ENCODE data around the gene TTC39C. TPM values are rescaled to one million over a fixed set of nuclear protein-coding genes. Genes with fewer than 3 reads are reported as not detected.

Gene TTC39C
- total and polyA plus RNA-seq, 12 donors, result 28.9 to 77.6 (median 49.3) TPM

DNA sequence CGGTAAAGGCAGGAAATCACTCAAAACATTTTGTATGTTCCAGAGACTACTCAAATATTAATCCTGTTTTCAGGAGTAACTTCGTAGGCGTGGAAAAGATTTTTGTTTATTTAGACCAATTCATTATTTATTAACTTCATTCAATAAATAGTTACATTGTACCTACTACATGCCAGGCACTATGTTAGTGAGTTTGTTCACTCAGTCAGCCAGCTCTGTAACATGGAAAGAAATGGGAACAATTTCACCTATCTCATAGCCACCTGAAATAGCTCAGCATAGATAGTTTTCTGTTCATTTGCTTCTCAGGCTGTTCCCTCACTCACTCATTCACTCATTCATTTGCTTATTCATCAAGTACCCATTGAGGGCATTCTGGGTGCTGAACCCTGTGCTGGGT, 34.6 kb downstream of the TTC39C start:
- 94 to 96% (median 95%) methylated on average over 3 of the region's 3 CpGs for WGBS, 4 donors
- Histone ChIP-seq H3K36me3 (replicated peaks in 1 of 2) (no peaks in the 10 kb centered on the region), H3K27ac (peak overlapping the region in 1 of 5 donors; percentile 6), H3K27me3 (no peaks in the 10 kb centered on the region), H3K4me1 (replicated peaks in 1 of 2) (peaks cover 18 to 44% of the 10 kb centered on the region in 2 donors), H3K9me3 (replicated peaks in 1 of 3) (no peaks in the 10 kb centered on the region), H3K4me3 (no peak overlapping the region)
- TF ChIP-seq POLR2A (IDR thresholded peaks at IDR 0.05), result no peak
- TF ChIP-seq, protein P1, sequence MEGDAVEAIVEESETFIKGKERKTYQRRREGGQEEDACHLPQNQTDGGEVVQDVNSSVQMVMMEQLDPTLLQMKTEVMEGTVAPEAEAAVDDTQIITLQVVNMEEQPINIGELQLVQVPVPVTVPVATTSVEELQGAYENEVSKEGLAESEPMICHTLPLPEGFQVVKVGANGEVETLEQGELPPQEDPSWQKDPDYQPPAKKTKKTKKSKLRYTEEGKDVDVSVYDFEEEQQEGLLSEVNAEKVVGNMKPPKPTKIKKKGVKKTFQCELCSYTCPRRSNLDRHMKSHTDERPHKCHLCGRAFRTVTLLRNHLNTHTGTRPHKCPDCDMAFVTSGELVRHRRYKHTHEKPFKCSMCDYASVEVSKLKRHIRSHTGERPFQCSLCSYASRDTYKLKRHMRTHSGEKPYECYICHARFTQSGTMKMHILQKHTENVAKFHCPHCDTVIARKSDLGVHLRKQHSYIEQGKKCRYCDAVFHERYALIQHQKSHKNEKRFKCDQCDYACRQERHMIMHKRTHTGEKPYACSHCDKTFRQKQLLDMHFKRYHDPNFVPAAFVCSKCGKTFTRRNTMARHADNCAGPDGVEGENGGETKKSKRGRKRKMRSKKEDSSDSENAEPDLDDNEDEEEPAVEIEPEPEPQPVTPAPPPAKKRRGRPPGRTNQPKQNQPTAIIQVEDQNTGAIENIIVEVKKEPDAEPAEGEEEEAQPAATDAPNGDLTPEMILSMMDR (IDR thresholded peaks at IDR 0.05), result no peak
- intact Hi-C loops (cut with DNase I), result no loop called here
- no peak for DNase-seq

DNA sequence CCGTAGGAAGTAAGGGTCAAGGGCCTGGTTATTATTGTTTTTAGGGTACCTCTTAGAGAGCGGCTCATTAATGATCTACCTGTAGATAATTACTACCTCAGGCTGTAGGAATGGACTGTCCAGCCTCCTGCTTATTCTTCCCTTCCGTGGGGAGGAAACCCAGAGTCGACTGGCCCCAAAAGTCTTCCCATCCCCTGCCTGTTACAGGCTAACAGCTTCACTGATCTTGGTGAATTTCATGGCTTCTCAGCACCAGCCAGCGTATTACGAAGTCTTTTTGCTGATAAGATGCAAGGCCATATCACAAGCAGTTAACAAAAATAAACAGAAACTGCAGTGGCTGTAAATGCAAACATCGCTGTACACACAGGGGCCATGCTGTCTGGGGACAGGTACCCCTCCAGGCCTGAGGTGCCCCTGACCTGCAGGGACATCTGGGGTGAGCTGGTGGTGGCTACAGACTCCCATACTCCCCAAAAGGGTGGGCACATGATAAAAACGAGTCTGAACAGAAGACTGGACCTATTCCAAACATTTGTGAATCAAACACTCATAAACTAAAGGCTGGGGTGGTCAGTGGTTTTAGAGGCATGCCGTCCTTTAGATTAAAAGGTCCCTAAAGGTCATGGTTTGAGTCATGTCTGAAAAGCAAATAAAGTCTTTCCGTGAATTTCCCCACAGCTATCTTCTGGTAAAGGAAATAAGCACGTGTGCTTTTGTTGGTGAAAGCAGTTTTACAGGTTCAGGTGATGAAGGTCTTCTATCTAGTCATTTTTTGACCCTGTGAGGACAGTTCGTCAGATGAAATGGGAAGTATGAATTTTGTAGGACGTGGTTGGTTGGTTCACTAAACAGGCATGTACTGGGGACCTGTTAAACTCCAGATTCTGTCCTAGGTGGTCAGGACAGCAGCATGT, 36.7 kb downstream of the TTC39C start:
- peak in 3 of 7 donors; percentile 38 to 50 (median 39) for DNase-seq
- no peaks in the 10 kb centered on the region for H3K27me3 ChIP-seq
- peak overlapping the region; percentile 42 to 85 (median 74) for H3K27ac ChIP-seq
- H3K9me3 ChIP-seq (replicated peaks in 1 of 3), result no peaks in the 10 kb centered on the region
- H3K36me3 ChIP-seq (replicated peaks in 1 of 2), result no peaks in the 10 kb centered on the region
- intact Hi-C loops (cut with DNase I), result no loop called here
- 44 to 49% (median 46%) methylated on average over 13 of the region's 13 CpGs for WGBS, 4 donors
- H3K4me1 ChIP-seq (replicated peaks in 1 of 2), result peaks cover 22 to 66% of the 10 kb centered on the region in 2 donors
- TF ChIP-seq POLR2A (IDR thresholded peaks at IDR 0.05), result no peak
- TF ChIP-seq, protein P1 (IDR thresholded peaks at IDR 0.05), result no peak
- H3K4me3 ChIP-seq, result peak overlapping the region in 1 of 4 donors; percentile 13

DNA sequence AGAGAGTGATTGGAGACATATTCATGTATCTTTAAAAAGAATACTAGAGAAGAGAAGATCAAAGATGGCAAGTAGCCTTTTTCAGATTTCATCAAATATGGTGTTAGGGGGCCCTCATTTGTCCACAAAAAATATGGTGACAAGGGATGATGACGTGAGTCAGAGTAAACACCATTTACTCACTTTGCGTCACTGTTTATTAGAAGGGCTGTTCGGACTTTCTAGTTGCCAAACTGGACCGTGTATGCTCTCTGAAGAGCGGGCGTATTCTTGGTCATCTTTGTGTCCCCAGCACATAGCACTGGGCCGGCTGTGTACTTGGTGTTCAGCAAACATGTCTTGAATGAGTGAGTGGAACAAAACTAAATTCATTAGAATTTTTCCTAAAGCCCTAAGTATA, 37.5 kb downstream of the TTC39C start:
- intact Hi-C loops (cut with DNase I), result no loop called here
- 85 to 93% (median 90%) methylated on average over 7 of the region's 7 CpGs for WGBS, 4 donors
- H3K9me3 ChIP-seq (replicated peaks in 1 of 3), result no peaks in the 10 kb centered on the region
- H3K4me1 ChIP-seq (replicated peaks in 1 of 2), result peaks cover 22 to 73% of the 10 kb centered on the region in 2 donors
- no peaks in the 10 kb centered on the region for H3K36me3 ChIP-seq (replicated peaks in 1 of 2)
- no peak for TF ChIP-seq POLR2A (IDR thresholded peaks at IDR 0.05)
- TF ChIP-seq, protein P1 (IDR thresholded peaks at IDR 0.05), result no peak
- H3K27ac ChIP-seq, result peak overlapping the region in 4 of 5 donors; percentile 70 to 85 (median 78)
- no peak overlapping the region for H3K4me3 ChIP-seq
- H3K27me3 ChIP-seq, result no peaks in the 10 kb centered on the region
- DNase-seq, result no peak

DNA sequence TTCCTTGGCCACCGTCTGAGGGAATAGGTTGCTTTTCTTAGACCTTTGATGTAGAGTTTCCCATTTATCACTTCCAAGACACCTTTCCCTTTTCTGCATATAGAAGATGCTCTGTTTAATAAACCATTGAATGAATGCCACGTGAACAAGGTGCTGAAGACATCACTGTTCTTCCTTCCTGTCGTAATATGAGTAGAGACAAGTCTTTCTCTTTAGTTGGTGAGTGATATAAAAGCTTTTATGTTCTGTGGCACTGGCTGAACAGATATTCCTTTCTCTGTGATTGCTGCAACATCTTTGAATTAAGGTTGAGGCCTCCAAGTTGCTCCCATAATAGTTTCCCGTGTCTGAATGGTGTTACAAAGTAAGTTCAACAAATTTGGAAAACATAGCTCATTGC, 38.7 kb downstream of the TTC39C start:
- peaks cover 22 to 75% of the 10 kb centered on the region in 2 donors for H3K4me1 ChIP-seq (replicated peaks in 1 of 2)
- peak overlapping the region in 1 of 5 donors; percentile 27 for H3K27ac ChIP-seq
- TF ChIP-seq POLR2A (IDR thresholded peaks at IDR 0.05), result no peak
- TF ChIP-seq, protein P1 (IDR thresholded peaks at IDR 0.05), result no peak
- no peaks in the 10 kb centered on the region for H3K36me3 ChIP-seq (replicated peaks in 1 of 2)
- no peaks in the 10 kb centered on the region for H3K9me3 ChIP-seq (replicated peaks in 1 of 3)
- no peak overlapping the region for H3K4me3 ChIP-seq
- intact Hi-C loops (cut with DNase I), result no loop called here
- WGBS, 4 donors, result 66 to 78% (median 76%) methylated on average over 4 of the region's 4 CpGs
- no peak for DNase-seq
- H3K27me3 ChIP-seq, result no peaks in the 10 kb centered on the region
